ENCODE data around the gene RASD1. TPM values are rescaled to one million over a fixed set of nuclear protein-coding genes. Genes with fewer than 3 reads are reported as not detected.

Gene RASD1
- total RNA-seq, 1 experiment from 2014 or later = 5.7 TPM

GRCh38 chr17:17538417-17539391 lies 42.5 kb upstream of the RASD1 start:
- Mint-ChIP-seq H3K4me1 (peaks cover 4 to 5% of the 10 kb centered on the region in 2 experiments; a peak in 3 of 4 replicates), H3K9me3 (no peaks in the 10 kb centered on the region), H3K4me3 (no peak overlapping the region), H3K36me3 (ENCODE audit: insufficient read depth in 1 of 3, low read depth in 3 of 3) (no peaks in the 10 kb centered on the region), H3K27ac (0 out of 7 replicates have a peak overlapping the region, but pooled peaks of 1 of the 3 experiments have one; percentile 59), H3K27me3 (ENCODE audit: low read depth) (no peaks in the 10 kb centered on the region; the same call in 1 of the 2 replicates)
- Histone ChIP-seq H3K27ac (ENCODE audit: insufficient read length, low read depth, low read length) (no peak overlapping the region), H3K4me2 (ENCODE audit: insufficient read depth, insufficient read length, low read length) (no peak overlapping the region), H3K23me2 (ENCODE audit: insufficient read length, low read depth, low read length, poor library complexity, severe bottlenecking) (no peaks in the 10 kb centered on the region), H3K14ac (ENCODE audit: insufficient read depth, low read length) (no peak overlapping the region), H3K4me1 (ENCODE audit: insufficient read depth, low read length) (no peaks in the 10 kb centered on the region), H3K18ac (ENCODE audit: insufficient read length, low read depth, low read length) (no peak overlapping the region), H3K79me2 (ENCODE audit: insufficient read depth, low read length) (no peaks in the 10 kb centered on the region), H2BK5ac (ENCODE audit: insufficient read length, low read length) (no peak overlapping the region), H4K20me1 (ENCODE audit: control insufficient read depth, insufficient read depth, insufficient read length) (no peaks in the 10 kb centered on the region), H4K91ac (ENCODE audit: insufficient read length, low read depth, low read length) (no peak overlapping the region), H3K79me1 (ENCODE audit: insufficient read depth, low read depth, low read length, poor library complexity, severe bottlenecking) (no peaks in the 10 kb centered on the region), H2BK20ac (ENCODE audit: low read depth, low read length, poor library complexity, severe bottlenecking) (no peak overlapping the region), H3K56ac (ENCODE audit: insufficient read length, low read depth, low read length) (no peak overlapping the region), H4K8ac (replicated peaks; ENCODE audit: insufficient read length, low read depth, low read length) (no peak overlapping the region), H3K9me3 (ENCODE audit: control insufficient read depth, low read depth, low read length) (no peaks in the 10 kb centered on the region), H2BK120ac (ENCODE audit: low read depth, low read length, poor library complexity, severe bottlenecking) (no peak overlapping the region), H3K27me3 (ENCODE audit: insufficient read depth, low read length) (no peaks in the 10 kb centered on the region), H2AFZ (ENCODE audit: low read length) (no peak overlapping the region), H2AK5ac (ENCODE audit: insufficient read length, low read length) (no peak overlapping the region), H3K23ac (ENCODE audit: insufficient read length, low read depth, low read length) (no peak overlapping the region), H3K4ac (ENCODE audit: low read depth, low read length) (no peak overlapping the region; the same call in 1 of the 2 replicates), H2BK15ac (ENCODE audit: low read depth, low read length) (no peak overlapping the region), H3T11ph (ENCODE audit: low read length) (no peak overlapping the region), H2BK12ac (ENCODE audit: insufficient read length, low read depth, low read length) (no peak overlapping the region), H4K5ac (ENCODE audit: insufficient read length, low read depth, low read length) (no peak overlapping the region), H3K9ac (ENCODE audit: extremely low read depth, insufficient read length, low read length) (no peak overlapping the region)
- no peak for DNase-seq
- WGBS (ENCODE audit: extremely low coverage, insufficient read length, low lambda C conversion rate) = no CpG with 5 or more reads among the region's 10 CpGs
- no peak for TF ChIP-seq CTCF (conservative IDR thresholded peaks at IDR 0.05)
